GM10248 (cell line): Measurements from ENCODE around the gene GAST.

Experiments used
- CTCF ChIA-PET: fragments of 300-600 bp; sonication (Branson Sonifier 250); formaldehyde crosslinking; extraction: SDS; loops from one replicate; lab custom pipeline; 2021; ENCODE audit warnings: antibody characterized with exemption; lab: Yijun Ruan, JAX
- POLR2A ChIA-PET: fragments of 350-650 bp; sonication (Branson Sonifier 250); formaldehyde crosslinking; extraction: SDS; loops from one replicate; lab custom pipeline; 2020; ENCODE audit warnings: antibody characterized with exemption; lab: Yijun Ruan, JAX
- DNase-seq: peaks from one replicate; pipeline ENCODE4 v3.0.0; 2012; ENCODE audit errors: extremely low spot score
- CTCF ChIP-seq: IDR thresholded peaks from 2 replicates; pipeline ENCODE4 v1.5.1; 2012; ENCODE audit warnings: mild to moderate bottlenecking, low read depth; ENCODE audit errors: extremely low read depth, missing control alignments, control extremely low read depth

The GAST gene

GRCh38 chr17:41723801-41724475 lies 11.8 kb downstream of the GAST start:
- CTCF ChIA-PET: interaction anchor here (0.9 to 2.0 kb wide), 3 partner anchors 28 to 78 kb away, joined by 3 to 6 read pairs (median 6); no protein-coding TSS in a partner anchor
- DNase-seq: no peak
- POLR2A ChIA-PET: no interaction called here
- TF ChIP-seq CTCF: no peak

- CTCF ChIA-PET: interaction anchor here (1.1 to 2.0 kb wide), 2 partner anchors 9 to 77 kb away, joined by 3 to 6 read pairs; no protein-coding TSS in a partner anchor
- TF ChIP-seq CTCF: no peak
- POLR2A ChIA-PET: no interaction called here
- no peak for DNase-seq
Measured at GRCh38 chr17:41724476-41725050, 12.4 kb downstream of the GAST start.

DNA sequence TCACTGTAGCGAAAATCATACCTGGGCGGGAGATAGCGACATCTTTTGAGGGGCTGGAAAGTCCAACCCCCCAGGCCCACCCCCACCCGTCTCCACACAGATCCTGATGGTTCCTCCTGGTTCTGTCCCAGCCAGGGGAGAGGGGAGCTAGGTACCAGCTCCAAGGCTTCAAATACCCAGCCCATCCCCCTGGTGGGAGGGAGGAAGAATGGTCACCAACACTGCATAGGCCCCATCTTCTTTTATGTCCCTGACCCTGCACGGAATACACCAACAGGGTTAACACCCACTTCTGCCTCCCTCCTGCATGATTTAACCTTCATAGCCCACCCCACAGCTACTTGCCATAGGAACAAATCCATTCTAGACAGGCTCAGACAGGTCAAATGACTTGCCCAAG lies 13.0 kb downstream of the GAST start:
- no peak for DNase-seq
- TF ChIP-seq CTCF: no peak
- ChIA-PET POLR2A (no interaction called here), CTCF (interaction anchor here (1.1 kb wide), 1 partner anchor 10 kb away, joined by 3 read pairs; no protein-coding TSS in a partner anchor)

DNA sequence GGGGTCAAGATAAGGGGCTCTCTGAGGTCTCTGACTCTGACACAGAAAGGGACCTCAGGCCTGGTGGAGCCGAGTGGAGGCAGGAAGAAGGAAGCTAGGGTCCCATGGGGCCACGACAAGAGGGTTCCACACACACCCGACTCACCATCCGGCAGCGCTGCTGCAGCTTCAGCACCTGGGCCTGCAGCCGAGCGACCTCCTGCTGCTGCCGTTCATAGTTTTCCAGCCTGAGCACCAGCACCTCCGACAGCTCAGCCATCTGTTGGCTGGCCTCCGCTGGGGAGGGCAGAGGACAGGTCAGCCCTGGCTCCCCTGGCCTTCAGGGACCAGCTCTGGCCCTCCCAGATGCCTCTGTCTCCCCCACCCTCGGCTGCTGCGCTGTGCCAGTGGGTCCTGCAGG lies 15.9 kb downstream of the GAST start:
- ChIA-PET POLR2A (no interaction called here), CTCF (interaction anchor here (1.4 kb wide), 2 partner anchors 9 to 74 kb away, joined by 4 to 5 read pairs; no protein-coding TSS in a partner anchor)
- TF ChIP-seq CTCF: no peak
- no peak for DNase-seq

DNA sequence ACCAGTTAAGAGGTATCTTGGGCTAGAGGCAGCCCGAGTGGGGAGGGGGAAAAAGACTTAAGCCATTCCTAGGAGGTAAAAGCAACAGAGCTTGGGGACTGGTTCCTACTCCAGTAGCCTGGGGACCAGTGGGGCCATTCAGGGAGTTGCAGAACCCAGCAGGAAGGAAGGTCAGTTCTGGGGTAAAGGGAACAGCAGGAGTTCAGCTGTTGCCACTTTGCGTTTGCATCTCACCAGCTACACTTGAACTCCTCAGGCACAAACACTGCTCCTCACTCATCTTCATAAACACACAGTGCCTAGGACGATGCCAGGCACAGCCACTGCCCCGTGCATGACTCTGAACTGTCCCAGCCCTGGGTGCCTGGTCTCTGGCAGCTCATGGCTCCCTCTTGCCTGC lies 18.3 kb downstream of the GAST start:
- POLR2A ChIA-PET: interaction anchor here (0.7 kb wide), 1 partner anchor 39 kb away, joined by 4 read pairs; no protein-coding TSS in a partner anchor

More for the DNA sequence above, 18.3 kb downstream of the GAST start:
- DNase-seq: no peak
- CTCF ChIA-PET: interaction anchor here (1.7 kb wide), 1 partner anchor 71 kb away, joined by 6 read pairs; no protein-coding TSS in a partner anchor
- TF ChIP-seq CTCF: no peak
